Uterus (tissue), 2 donors: ENCODE measurements around the gene SMIM14.

ENCODE experiments used
- CTCF ChIP-seq, 4 experiments: fragments of 200-600 bp in 2 of 4; fragments of 450-650 bp in 2 of 4; sonication (generic) in 2 of 4; IDR thresholded peaks; one replicate each; pipeline ENCODE4 v1.5.1; 2016 to 2019; ENCODE audit warnings: antibody characterized with exemption in 4 of 4, mild to moderate bottlenecking in 2 of 4, moderate library complexity in 1 of 4
- POLR2A ChIP-seq, 2 donors: fragments of 450-650 bp; IDR thresholded peaks; one replicate each; pipeline ENCODE4 v1.6.1; 2016; ENCODE audit warnings: antibody characterized with exemption in 2 of 2, mild to moderate bottlenecking in 1 of 2, moderate library complexity in 1 of 2

GRCh38 chr4:39539089-39539611 is 99.5 kb downstream of the SMIM14 start:
- TF ChIP-seq CTCF (IDR thresholded peaks at IDR 0.05), result no peak
- no peak for TF ChIP-seq POLR2A (IDR thresholded peaks at IDR 0.05)
